Colonic mucosa (tissue), 4 donors: ENCODE results near the gene HSD17B12. TPM values are rescaled to one million over a fixed set of nuclear protein-coding genes. Genes with fewer than 3 reads are reported as not detected.
"Not testable (repeated sequence)": the region's sequence is repeated elsewhere in the genome, so short reads cannot be mapped to it uniquely, and the experiment has no call there.

Source experiments
- DNase-seq: peaks from one replicate; pipeline ENCODE4 v3.0.0-alpha.2; 2020
- H3K27ac ChIP-seq: fragments of 200-600 bp; one replicate; pipeline ENCODE4 v1.8.0; 2021
- H3K27me3 ChIP-seq: fragments of 200-600 bp; one replicate; pipeline ENCODE4 v1.8.0; 2021
- H3K36me3 ChIP-seq: fragments of 200-600 bp; one replicate; pipeline ENCODE4 v1.8.0; 2021
- H3K4me1 ChIP-seq: fragments of 200-600 bp; one replicate; pipeline ENCODE4 v1.8.0; 2021; ENCODE audit warnings: mild to moderate bottlenecking
- H3K4me3 ChIP-seq: fragments of 200-600 bp; one replicate; pipeline ENCODE4 v1.8.0; 2021
- H3K9ac ChIP-seq, 2 donors: one replicate each; pipeline ENCODE4 v1.7.0; 2013; ENCODE audit warnings: control low read depth in 2 of 2, low read depth in 2 of 2, low read length in 2 of 2
- H3K9me3 ChIP-seq: fragments of 200-600 bp; one replicate; pipeline ENCODE4 v1.8.0; 2021
- intact Hi-C: fragments of 100-400 bp; cut with DNase I; formaldehyde crosslinking; loops from one replicate; pipeline ENCODE4 v1.14.1; 2022
- total RNA-seq, 2 donors: library from RNA; stranded (reverse); fragmentation: NEBNext Ultra II Directional in 1 of 2; extraction: Animal tissue kit (Norgen Biotek cat#: 25700) in 1 of 2; gene quantifications; one replicate each; pipeline ENCODE4 v1.2.1, GENCODE V29; 2021
- TF ChIP-seq, protein P1 (sequence below): fragments of 200-600 bp; IDR thresholded peaks from one replicate; pipeline ENCODE4 v1.8.0; 2022; ENCODE audit warnings: antibody characterized with exemption, mild to moderate bottlenecking
- donor health status: healthy.
- donor health status: DM: no; HTN: no; CAD: no.
- donor health status: DM: no; HTN: no; CAD: no.

The HSD17B12 gene
- total RNA-seq, 2 donors from 2014 or later, result 132 to 159 TPM

DNA sequence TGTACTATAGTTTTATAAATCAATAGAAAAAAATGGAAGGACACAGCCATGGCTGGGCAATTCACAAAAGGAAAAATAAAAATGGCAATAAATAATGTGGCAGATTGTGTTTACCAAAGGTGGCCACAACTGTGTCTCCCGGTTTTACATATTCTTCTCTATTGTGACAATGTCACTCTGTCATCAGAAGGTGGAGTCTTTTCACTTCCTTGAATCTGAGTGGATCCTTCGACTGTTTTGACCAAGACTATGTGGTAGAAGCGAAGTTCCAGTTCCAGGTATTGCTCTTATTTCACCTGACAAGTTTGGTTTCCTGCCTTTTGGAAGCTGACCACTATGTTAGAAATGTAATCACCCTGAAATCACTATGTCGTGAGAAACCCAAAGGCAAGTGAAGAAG, 31.0 kb upstream of the HSD17B12 start:
- H3K36me3 ChIP-seq, result no peaks in the 10 kb centered on the region
- no peak overlapping the region for H3K9ac ChIP-seq
- intact Hi-C loops, result no loop called here
- no peaks in the 10 kb centered on the region for H3K9me3 ChIP-seq
- no peak overlapping the region for H3K27ac ChIP-seq
- H3K4me1 ChIP-seq, result no peaks in the 10 kb centered on the region
- no peak overlapping the region for H3K4me3 ChIP-seq
- H3K27me3 ChIP-seq, result no peaks in the 10 kb centered on the region
- TF ChIP-seq, protein P1, sequence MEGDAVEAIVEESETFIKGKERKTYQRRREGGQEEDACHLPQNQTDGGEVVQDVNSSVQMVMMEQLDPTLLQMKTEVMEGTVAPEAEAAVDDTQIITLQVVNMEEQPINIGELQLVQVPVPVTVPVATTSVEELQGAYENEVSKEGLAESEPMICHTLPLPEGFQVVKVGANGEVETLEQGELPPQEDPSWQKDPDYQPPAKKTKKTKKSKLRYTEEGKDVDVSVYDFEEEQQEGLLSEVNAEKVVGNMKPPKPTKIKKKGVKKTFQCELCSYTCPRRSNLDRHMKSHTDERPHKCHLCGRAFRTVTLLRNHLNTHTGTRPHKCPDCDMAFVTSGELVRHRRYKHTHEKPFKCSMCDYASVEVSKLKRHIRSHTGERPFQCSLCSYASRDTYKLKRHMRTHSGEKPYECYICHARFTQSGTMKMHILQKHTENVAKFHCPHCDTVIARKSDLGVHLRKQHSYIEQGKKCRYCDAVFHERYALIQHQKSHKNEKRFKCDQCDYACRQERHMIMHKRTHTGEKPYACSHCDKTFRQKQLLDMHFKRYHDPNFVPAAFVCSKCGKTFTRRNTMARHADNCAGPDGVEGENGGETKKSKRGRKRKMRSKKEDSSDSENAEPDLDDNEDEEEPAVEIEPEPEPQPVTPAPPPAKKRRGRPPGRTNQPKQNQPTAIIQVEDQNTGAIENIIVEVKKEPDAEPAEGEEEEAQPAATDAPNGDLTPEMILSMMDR, result no peak
- no peak for DNase-seq

DNA sequence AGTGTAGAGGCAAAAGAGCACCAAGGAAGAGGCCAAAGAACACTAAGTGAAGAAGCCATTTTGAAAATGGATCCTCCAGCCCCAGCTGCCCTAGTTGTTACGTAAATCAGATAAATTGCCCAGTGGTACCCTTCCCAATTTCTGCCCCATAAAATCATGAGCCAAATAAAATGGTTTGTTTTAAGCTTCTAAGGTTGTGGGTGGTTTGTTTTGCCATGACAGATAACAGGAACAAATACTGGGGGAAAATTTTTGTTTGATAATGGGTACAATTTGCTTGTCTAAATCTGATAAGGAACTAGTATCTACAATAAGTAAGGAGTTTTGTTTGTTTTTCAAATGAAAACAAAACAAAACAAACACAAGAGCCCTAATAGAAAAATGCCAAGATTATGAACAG, 30.6 kb upstream of the HSD17B12 start:
- Histone ChIP-seq H3K27ac (no peak overlapping the region), H3K9ac (no peak overlapping the region)

DNA sequence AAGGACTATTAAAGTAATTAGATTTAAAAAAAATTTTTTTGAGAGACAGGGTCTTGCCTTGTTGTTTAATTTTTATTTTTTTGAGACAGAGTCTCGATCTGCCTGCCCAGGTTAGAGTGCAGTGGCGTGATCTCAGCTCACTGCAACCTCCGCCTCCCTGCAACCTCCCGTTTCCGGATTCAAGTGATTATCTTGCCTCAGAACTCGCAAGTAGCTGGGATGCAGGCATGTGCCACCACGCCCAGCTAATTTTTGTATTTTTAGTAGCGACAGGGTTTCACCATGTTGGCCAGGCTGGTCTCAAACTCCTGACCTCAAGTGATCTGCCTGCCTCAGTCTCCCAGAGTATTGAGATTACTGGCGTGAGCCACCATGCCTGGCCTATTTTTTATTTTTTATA, 17.5 kb upstream of the HSD17B12 start:
- H3K36me3 ChIP-seq, intact Hi-C loops, H3K27ac ChIP-seq, H3K9ac ChIP-seq, DNase-seq, H3K4me3 ChIP-seq, H3K27me3 ChIP-seq, H3K4me1 ChIP-seq, H3K9me3 ChIP-seq: not testable (repeated sequence)

More for the DNA sequence above, 30.6 kb upstream of the HSD17B12 start:
- no peaks in the 10 kb centered on the region for H3K36me3 ChIP-seq
- TF ChIP-seq, protein P1, result no peak
- no peak for DNase-seq
- H3K9me3 ChIP-seq, result no peaks in the 10 kb centered on the region
- H3K4me3 ChIP-seq, result no peak overlapping the region
- no peaks in the 10 kb centered on the region for H3K27me3 ChIP-seq
- no peaks in the 10 kb centered on the region for H3K4me1 ChIP-seq
- intact Hi-C loops, result no loop called here

DNA sequence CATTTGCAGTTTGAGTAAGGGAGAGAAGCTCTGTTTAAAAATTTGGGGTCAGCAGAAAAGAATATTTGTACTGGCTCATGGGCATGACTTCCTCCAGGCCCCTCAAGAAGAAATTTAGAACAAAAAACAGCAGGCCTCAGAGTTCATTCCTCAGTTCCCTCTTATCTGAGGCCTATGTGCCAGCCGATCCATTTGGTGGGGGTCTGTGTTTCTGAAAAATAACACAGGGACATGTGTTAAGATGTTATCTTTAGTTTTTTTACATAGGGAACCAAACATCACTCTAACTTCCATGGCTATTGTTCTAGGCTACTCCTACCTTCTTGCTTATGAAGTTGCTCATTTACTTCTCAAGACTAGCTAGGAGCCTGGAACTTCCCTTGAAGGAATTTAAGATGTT, 16.2 kb upstream of the HSD17B12 start:
- Histone ChIP-seq H3K4me1 (no peaks in the 10 kb centered on the region), H3K27me3 (no peaks in the 10 kb centered on the region)
- intact Hi-C loops, result no loop called here

DNA sequence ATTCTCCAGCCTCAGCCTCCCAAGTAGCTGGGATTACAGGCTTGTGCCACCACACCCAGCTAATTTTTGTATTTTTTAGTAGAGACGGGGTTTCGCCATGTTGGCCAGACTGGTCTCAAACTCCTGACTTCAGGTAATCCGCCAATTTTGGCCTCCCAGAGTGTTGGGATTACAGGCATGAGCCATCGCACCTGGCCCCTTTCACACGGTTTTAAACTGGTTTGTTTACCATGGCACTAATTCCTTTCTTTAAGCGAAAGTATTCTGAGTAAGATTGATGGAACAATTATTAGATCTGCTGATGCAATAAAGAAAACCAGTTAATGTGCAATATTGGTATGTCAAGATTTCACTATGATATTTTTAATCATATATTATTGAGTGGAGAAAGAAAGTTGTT, 9.3 kb upstream of the HSD17B12 start:
- H3K27me3 ChIP-seq, H3K9ac ChIP-seq, H3K27ac ChIP-seq, H3K9me3 ChIP-seq, H3K4me1 ChIP-seq, DNase-seq, intact Hi-C loops, H3K36me3 ChIP-seq, H3K4me3 ChIP-seq: not testable (repeated sequence)

More for the DNA sequence above, 16.2 kb upstream of the HSD17B12 start:
- Histone ChIP-seq H3K27ac (no peak overlapping the region), H3K9me3 (no peaks in the 10 kb centered on the region), H3K36me3 (no peaks in the 10 kb centered on the region), H3K9ac (no peak overlapping the region), H3K4me3 (no peak overlapping the region)
- TF ChIP-seq, protein P1, result no peak
- no peak for DNase-seq

DNA sequence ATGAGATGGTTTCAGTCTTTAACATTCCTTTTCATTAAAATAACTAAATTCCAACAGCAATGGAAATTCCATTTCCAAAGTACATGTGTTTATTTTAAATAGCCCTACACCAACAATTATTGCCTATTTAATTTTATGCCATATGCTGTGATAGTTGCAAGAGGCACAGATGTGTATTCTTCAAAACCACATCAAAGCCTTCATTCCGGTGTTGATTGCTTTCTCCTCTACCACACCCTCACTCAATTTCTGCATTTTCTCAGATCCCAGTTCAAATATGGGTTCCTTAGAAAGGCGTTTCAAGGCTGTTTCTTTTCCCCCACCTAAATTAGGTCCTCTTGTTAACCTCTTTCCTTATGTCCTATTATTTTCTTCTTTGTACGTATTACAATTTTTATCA, 6.0 kb upstream of the HSD17B12 start:
- H3K27ac ChIP-seq, result no peak overlapping the region
- H3K4me1 ChIP-seq, result no peaks in the 10 kb centered on the region
- TF ChIP-seq, protein P1, result no peak
- no peaks in the 10 kb centered on the region for H3K9me3 ChIP-seq
- no peak for DNase-seq
- intact Hi-C loops, result no loop called here
- no peaks in the 10 kb centered on the region for H3K27me3 ChIP-seq
- no peaks in the 10 kb centered on the region for H3K36me3 ChIP-seq
- no peak overlapping the region for H3K4me3 ChIP-seq
- H3K9ac ChIP-seq, result no peak overlapping the region

DNA sequence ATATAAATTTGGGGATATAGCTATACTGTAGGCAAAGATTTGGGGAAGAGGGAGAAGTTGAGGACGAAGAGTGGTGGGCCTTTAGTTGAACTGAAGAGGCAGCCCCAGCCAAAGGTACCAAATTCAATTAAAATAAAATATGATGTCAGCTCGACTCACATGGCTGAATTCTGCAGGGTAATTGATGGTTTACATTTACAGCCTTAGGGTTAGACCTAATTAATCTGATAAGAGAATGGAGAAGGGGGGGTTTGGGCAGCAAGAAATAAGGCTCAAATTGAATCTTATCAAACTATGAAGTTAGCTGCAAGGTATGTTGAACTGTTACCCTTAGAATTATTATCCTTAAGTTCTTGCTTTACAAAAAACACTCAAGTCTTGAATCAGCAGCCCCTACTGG, 3.6 kb upstream of the HSD17B12 start:
- intact Hi-C loops, result no loop called here
- Histone ChIP-seq H3K4me3 (no peak overlapping the region), H3K27me3 (no peaks in the 10 kb centered on the region), H3K27ac (no peak overlapping the region), H3K9ac (no peak overlapping the region), H3K9me3 (no peaks in the 10 kb centered on the region), H3K36me3 (no peaks in the 10 kb centered on the region), H3K4me1 (no peaks in the 10 kb centered on the region)
- DNase-seq, result no peak
- TF ChIP-seq, protein P1, result no peak
